Measurements from ENCODE around the gene MORN1.
"Not testable (repeated sequence)": the region's sequence is repeated elsewhere in the genome, so short reads cannot be mapped to it uniquely, and the experiment has no call there.

The MORN1 gene

DNA sequence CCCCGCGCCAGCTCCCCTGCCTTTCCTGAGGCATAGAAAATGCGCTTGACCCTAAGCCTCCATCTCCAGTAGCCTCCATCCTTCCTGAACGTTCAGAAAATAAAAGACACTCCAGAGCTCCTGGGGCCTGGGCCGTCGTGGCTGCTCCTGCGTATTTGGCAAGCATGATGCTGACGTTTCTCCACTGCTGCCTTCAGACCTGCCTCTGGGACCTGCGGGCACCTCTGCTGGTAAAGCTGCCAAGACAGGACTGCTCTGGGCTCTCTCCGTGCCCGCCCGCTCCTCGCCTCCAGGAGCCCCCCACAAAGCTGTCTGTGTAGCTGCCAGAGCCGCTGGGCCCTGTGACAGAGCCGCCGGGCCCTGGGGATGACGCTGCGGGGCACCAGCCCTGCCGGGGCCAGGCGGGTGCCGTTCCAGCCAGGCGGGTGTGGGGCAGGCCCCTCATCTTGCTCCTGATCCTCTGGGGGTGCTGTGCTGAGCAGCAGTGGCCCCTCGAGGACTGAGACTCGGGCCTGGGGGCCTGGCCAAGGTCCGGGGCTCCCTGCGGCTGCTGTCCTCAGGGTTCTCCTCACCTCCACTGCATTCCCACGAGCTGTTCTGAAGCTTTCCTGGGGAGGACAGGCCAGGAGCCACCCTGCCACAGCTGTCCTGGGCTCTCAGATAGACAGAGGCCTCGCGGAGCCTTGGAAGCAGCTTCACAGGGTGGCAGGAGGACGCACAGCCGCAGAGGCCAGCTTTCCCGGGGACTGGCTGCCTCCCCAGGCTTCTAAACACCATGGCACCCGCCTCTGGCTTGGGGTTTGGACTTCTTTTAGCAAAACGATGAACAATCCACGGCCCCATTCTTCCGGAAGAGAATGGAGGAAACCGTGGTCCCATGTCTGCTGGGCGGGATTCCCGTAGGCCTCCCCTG, 48.1 kb downstream of the MORN1 start:
- no peak for DNase-seq (ENCODE audit: extremely low spot score, insufficient read length, low read depth)
- FAIRE-seq: no peak

DNA sequence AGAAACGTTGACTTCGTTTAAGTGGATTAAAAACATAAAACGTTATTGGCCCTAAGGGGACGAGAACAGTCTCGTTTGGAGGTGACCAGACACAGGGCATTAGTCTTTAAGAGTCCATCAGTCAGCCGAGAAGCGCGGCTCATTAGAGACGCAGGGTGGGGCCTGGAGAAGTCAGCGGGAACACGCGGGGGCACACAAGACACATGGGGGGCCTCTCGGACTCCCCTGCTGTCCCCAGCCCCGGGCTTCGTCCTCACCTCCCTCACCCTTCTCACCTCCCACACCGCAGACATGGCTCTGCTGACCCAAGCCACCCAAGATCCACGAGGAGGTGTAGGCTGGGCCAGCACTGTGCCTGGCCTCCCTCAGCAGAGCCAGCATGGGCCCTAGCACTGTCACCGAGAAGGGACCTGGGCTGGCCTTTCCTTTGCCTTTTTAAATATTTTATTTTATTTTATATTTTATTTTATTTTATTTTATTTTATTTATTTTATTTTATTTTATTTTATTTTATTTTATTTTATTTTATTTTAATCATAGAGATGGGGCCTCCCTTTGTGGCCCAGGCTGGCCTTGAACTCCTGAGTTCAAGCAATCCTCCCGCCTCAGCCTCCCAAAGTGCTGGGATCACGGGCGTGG, 48.9 kb downstream of the MORN1 start:
- FAIRE-seq (no peak), DNase-seq (ENCODE audit: extremely low spot score, insufficient read length, low read depth) (no peak)

DNA sequence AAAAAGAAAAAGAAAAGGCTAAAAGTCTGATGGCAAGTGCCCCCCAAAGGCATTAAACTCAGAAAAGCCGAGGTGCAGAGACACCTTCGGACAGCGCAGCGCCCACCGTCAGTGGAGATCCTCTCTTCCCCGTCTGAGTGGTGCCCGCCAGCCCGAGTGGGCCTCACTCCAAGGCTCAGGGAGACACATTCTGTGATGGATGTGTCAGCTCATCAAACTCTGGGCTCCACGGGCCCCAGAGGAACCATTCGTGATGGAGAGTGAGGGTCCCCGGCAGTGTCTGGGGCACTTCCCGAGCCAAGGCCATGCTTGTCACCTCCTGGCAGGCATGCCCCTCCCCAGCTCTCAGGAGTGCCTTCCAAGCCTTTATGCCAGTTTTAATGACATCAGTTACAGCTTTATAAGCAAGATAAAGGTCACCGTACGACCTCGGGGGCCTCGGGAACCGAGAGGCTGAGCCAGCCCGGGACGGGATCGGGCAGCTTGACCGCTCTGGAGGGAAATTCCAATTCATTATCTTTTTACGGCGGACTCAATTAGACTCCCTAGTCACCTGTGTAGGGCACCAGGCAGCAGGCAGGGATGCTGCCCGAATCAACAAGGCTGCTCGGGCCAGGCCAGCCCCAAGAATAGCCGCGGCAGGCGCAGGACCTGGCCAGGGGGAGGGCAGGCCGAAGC, 49.5 kb downstream of the MORN1 start:
- DNase-seq (ENCODE audit: extremely low spot score, insufficient read length, low read depth) (no peak), FAIRE-seq (no peak)

DNA sequence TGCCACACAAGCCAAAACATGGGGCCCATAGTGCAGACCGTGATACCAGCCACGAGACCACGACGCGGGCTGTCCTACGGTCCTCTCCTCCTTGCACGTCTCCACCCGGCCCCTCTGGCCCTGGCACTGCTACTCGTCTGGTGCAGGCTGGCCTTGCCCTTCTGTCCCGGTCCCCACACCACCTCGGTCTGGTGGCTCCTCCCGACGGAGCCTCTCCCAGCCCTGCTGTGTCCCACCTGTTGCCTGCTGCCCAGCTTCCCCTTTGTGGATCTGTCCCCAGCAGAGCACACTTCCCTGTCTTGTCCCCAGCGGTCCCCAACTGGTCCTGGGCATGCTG, 50.5 kb downstream of the MORN1 start:
- FAIRE-seq (no peak), DNase-seq (ENCODE audit: extremely low spot score, insufficient read length, low read depth) (no peak)

DNA sequence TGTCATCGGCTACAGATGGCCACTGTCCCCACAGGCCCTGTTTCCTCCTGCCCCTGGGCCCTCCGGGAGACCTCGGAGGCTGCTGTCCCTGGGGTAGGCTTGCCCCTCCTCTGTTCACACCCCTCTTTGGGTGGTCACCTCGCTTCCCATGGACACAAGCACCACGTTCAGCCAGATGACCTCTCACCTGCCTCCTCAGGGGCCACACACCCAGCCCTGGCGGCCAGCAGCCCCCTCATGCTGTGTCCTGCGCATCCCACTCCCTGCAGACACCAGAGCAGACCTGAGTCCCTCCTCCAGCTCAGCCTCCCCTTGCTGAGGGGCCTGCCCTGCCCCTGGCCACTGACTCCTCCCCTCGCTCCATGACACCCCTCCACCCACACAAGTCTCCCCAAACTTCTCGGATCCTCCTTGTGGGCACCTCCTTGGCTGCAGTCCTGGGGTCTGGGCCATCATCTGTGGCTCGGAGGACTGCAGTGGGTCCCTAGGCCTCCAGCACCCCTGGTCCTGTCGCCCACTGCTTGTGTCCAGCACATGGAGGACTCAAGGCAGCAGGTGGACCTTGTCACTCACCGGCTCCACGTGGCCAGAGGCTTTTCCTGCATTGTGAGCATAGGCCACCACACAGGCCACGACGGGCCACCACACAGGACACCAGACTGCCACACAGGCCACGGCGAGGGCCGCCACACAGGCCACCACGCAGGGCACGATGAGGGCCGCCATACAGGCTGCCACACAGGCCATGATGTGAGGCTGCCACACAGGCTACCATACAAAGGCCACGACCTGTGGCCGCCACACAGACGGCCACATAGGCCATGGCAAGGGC, 51.1 kb downstream of the MORN1 start:
- FAIRE-seq: no peak
- no peak for DNase-seq (ENCODE audit: extremely low spot score, insufficient read length, low read depth)

DNA sequence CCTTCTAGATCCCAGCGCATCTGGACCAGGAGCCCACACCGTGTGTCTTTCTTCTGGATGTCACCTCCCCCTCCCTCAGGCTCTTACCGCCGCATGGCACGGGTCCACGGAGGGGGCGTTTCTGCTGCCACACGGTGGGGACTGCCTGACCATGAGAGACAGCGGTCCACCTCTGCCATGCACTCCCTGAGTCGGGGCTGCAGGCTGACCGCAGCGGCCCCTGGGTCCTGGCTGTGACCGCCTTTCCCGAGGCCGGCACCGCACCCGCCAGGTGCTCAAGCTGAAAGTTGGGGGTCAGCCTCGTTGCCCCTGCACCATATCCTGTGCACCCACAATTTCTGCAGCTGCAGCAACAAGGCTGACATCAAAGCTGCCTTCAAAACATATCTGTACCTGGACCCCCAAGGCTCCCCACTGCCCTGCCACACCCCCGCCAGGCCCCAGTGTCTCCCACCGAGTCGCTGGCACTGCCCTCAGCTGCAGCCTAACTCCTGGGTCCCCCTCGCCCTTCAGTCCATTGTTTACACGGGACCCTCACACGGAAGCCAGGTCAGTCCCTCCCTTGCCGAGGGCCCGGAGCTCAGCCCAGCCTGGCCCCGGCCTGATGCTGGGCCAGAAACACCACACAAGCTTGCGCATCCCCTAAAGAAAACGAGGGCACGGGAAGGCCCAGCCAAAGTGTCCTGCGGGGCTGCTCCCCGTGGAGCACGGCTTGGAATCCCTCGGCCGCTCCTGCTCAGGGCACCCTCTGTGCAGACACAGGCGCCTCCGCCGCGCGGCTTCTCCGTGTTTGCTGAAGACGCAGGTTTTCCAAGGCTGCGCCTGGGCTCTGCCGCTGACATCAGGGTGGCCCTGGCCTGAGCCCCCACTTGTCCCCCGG, 51.9 kb downstream of the MORN1 start:
- FAIRE-seq (no peak), DNase-seq (ENCODE audit: extremely low spot score, insufficient read length, low read depth) (no peak)

DNA sequence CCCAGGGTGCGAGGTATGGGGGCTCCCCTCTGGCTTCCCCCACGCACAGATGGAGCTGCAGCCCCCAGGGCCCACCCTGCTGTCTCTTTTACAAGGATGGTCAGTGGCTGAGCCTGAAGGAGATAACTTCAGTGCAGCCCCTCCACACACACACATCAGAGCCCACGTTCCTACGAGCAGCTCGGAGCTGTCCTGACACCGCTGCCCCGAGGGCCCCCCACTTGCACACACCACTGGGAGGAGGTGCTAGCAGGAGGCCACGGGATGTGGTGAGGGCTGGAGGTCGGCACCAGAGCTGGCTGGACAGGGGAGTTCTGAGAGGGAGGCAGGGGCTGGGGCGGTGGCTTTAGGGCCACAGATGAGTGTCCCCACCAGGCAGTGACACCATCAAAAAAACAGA, 53.9 kb downstream of the MORN1 start:
- DNase-seq (ENCODE audit: extremely low spot score, insufficient read length, low read depth): no peak
- no peak for FAIRE-seq

DNA sequence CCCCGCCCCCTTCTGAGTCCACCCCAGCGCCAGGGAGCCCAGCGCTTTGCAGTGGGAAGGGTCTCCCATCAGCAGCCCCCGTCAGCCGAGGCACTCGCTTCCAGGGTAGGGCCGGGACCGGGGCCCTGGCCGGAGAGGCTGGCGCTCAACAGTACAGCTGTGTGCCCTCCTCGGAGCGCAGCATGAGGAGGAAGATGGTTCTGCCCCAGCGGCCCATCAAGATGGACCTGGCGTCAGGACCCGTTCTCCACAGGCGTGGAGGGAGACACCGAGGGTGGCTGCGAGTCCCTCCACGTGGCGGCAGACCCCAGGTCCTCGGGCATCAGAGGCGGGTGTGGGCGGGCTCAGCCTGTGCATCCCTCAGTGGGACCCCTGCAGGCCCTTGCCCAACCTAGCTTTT, 54.3 kb downstream of the MORN1 start:
- FAIRE-seq: no peak

DNA sequence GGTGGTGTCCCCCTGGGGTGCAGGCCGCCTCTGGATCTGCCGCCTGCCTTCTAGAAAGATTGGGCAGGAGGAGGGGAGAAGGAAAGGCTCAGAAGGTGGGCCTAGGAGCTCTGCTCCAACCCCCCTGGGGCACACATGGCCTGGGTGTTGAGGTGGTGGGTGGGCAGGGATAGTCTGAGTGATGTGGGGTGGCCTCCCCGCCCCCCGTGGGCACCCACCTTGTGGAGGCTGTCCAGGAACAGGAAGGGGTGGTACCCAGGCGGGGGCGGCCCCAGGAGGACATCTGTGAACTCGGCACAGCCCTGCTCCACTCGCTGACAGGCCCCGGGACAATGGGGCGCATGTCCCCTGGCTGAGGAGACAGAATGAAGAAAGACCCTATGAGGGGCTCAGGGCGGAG, 54.9 kb downstream of the MORN1 start:
- FAIRE-seq (no peak), DNase-seq (ENCODE audit: extremely low spot score, insufficient read length, low read depth) (no peak)

More for the DNA sequence above, 54.3 kb downstream of the MORN1 start:
- no peak for DNase-seq (ENCODE audit: extremely low spot score, insufficient read length, low read depth)

DNA sequence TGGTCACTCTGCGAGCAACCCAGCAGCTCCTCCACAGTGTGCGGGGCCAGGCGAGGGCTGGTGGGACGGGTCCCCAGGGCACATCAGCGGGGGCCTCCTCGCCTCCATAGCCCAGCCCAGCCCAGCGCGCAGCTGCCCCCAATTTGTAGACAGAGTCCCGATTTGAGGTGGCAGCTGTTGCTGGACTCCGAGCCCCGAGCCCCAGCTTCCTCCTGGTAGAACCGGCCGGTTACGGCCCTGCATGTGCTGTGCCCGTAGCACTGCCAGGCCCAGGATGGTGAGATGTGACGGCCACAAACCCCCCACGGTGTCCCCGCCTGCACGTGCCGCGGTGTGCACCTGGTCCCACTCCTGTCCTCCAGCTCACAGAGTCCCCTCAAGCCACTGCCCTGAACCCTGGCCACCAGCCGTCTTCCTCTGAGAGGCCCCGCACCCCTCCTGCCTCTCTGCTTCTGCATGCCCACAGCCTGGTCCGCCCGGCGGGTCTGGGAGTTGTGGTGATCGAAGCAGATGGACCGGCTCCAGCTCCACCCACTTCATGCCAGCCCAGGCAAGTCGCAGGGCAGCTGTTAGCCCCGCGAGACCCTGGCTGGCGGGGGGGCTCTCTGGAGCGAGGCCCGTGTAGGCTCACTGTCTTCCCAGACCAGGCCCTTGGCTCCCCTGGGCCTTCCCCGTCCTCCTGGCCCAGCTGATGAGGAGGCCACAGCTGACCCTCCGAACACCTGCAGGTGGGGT, 55.5 kb downstream of the MORN1 start:
- DNase-seq (ENCODE audit: extremely low spot score, insufficient read length, low read depth) (no peak), FAIRE-seq (no peak)

DNA sequence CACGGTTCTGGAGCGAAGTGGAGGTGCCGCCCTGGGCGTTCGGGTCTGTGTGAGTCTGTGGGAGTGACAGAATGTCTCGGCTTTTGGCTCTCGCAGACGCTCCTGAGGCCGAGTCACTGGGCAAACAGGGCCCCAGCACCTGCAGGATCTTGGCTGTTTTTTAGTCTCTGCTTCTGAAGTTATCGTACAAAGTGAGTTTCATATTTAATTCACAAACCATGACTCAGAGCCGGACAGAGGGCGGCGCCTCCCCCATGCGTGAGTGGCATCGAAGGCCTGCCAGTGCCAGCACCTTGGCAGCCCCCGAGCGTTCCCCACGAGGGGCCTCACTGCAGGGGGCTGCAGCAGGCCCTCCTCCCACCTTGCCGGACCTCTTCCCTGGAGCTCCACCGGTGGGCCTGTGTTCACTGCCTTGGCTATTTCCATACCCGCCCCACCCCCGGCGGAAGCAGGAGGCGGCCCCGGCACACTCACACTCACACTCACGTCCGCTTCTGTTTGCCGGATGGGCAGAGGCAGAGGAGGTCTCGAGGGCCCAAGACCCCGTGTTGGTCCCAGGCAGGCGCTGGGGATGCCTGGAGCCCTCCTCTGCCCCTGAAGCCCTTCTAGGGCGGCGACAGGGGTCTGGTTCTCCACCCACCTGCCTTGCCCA, 56.3 kb downstream of the MORN1 start:
- DNase-seq (ENCODE audit: extremely low spot score, insufficient read length, low read depth) (no peak), FAIRE-seq (no peak)

DNA sequence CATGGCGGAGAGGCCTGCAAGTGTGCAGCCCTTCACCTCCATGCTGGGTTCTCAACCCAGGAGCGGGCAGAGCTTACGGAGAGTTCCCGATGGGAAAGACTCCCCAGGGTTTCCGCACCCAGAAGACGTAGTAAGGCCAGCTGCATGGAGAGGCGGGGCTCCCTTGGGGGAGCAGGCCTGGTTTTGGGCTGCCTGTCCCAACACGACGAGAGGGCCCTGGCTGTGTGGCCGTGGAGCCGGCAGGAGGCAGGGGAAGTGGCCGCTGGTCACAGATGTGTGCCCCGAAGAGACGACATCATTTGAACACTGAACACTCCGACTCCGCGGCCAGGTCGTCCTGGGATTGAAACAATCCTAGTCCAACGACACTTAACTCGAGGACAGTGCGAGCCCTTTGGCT, 57.0 kb downstream of the MORN1 start:
- DNase-seq (ENCODE audit: extremely low spot score, insufficient read length, low read depth): no peak
- no peak for FAIRE-seq

DNA sequence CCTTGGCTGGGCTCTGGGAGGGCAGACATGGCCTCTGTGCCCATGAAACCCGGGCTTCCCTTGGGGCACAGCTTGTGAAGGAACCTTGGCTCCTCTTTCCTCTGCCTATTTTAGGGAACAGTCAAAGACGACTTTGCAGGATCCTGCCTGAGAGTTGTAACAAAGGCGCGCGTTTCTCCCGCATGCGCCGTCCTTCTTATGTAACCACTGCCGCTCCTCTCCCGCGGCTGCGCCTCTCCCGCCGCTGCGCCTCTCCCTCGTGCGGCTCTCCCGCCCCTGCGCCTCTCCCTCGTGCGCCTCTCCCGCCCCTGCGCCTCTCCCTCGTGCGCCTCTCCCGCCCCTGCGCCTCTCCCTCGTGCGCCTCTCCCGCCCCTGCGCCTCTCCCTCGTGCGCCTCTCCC, 59.8 kb downstream of the MORN1 start:
- DNase-seq (ENCODE audit: extremely low spot score, insufficient read length, low read depth); FAIRE-seq: not testable (repeated sequence)

DNA sequence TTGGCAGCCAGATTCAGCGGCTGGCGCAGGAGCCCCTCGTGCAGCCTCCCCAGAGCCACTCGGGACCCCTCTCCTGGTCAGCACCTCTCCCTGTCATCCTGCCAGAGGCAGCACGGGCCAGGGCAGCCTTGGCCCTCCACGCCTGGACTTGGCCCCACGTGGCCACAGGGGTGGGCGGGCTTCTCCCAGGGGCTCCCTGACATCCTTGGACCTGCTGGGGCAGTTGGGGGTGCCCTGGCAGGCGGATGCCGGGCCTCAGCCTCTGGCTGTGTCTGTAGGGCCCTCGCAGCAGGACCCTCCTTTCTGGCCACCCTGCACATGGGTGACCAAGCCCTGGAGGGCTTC, 60.2 kb downstream of the MORN1 start:
- no peak for FAIRE-seq
- DNase-seq (ENCODE audit: extremely low spot score, insufficient read length, low read depth): no peak

DNA sequence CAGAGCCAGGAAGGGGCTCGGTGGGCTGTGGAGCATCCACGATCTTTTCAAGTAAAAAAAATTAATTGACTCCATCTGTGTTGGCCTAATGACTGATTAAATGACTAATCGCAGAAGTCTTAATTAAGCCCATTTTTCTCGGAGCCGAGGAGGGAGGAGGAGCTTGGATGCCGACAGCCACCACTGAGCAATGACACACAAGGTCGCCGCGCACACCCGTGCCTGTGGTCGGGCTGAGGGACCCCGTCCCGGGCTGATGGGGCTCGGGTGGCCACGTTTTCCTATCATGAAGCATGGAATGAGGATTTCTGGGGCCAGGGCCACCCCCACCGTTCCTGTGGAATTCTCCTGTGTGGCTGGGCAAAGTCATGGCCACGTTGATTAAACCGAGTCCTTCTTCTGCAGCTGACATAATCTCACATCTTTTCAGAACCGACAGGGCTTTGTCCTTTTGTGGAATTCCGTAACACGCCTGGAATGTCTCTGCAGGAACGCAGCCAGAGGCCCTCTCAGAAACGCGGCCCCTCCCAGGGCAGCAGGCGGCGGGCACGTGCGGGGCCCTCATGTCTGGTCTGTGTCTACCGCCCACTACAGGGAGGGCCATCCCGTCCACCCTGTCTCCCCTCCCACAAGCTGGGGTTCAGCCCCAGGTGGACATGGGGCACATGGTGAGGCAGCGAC, 60.7 kb downstream of the MORN1 start:
- FAIRE-seq (no peak), DNase-seq (ENCODE audit: extremely low spot score, insufficient read length, low read depth) (no peak)

DNA sequence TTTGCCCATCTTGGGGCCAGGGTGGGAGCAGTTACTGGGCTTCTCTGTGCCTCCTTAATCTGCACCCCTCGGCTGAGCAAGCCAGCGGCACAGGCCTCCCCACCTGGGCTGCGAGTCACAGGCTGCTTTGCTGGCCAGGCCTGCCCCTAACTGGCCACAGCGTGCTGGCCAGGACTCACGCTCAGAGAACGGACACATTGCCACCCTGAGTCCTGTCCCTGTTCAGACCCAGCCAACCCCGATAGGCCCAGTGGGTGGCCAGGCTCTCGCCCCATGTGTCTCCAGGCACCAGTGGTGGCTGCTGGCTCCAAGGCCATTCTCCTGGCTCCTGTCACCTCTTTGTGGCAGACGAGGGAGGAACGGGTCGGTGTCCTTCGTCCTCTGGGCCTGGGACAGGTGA, 61.3 kb downstream of the MORN1 start:
- DNase-seq (ENCODE audit: extremely low spot score, insufficient read length, low read depth) (no peak), FAIRE-seq (no peak)

DNA sequence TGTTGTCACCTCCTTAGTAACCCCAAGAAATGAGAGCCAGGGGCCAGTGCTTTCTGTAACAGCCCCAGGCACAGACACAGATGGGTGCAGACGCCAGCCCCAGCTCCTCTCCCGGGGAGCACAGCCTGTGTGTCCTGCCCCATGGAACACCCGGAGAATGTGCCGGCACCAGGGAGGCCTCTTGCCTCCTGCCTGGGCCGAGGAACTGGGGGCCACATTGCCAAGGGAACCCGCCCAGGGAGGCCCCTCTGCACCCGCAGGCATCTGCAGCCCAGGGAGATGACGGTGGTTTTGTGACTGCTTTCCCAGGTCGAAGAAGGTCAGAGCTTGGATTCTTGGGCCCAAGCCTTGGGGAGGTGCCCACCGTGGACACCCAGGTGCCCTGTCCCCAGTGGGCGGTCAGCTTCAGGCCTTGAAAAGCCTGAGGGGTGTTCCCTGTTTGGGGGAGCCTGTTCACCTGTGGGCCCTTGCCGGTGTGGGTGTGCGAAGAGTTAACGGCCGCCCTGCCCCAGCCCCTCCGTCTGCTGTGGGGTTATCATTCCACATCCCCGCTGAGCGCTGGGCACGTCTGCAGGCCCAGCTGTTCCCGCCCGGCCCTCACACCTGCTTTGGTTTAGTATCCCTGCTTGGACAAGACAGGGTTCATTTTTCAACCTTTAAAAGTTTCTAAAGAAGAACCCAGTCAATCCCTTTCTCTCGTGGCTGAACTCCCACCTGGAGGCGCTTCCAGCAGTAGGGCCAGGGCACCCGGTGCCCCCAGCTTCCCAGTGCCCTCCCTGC, 62.5 kb downstream of the MORN1 start:
- DNase-seq (ENCODE audit: extremely low spot score, insufficient read length, low read depth) (no peak), FAIRE-seq (no peak)
